T-cell (primary cell): Measurements from ENCODE around the gene SLF2. TPM values are rescaled to one million over a fixed set of nuclear protein-coding genes. Genes with fewer than 3 reads are reported as not detected.

ENCODE experiments used
- ATAC-seq, 4 experiments: fragments of 200-7000 bp in 3 of 4; fragments of 150-1000 bp in 1 of 4; cut with Tn5 transposase; replicated peaks in 1 of 4; 1 replicate in 3 of 4; 2 replicates in 1 of 4; pipeline ENCODE4 v1.10.0; 2021; ENCODE audit warnings: moderate library complexity in 3 of 4, mild to moderate bottlenecking in 2 of 4, moderate number of reproducible peaks in 1 of 4
- CTCF ChIA-PET, 2 donors: fragments of 300-600 bp; sonication (Branson Sonifier 250); formaldehyde crosslinking; loops; one replicate each; lab custom pipeline; 2022; ENCODE audit warnings: antibody characterized with exemption in 2 of 2; lab: Charles Lee
- POLR2A ChIA-PET, 2 donors: fragments of 300-600 bp; sonication (Branson Sonifier 250); formaldehyde crosslinking; loops; one replicate each; lab custom pipeline; 2022; ENCODE audit warnings: antibody characterized with exemption in 2 of 2; lab: Charles Lee
- DNase-seq, 35 experiments: peaks; one replicate each; pipeline versions ENCODE4 v3.0.0 to v3.0.0-alpha.2; 2013 to 2023
- H3K27ac ChIP-seq: one replicate; pipeline ENCODE4 v1.5.1; 2013; ENCODE audit warnings: low read length
- H3K27me3 ChIP-seq, 2 experiments: replicated peaks in 1 of 2; 1 replicate in 1 of 2; 2 replicates in 1 of 2; pipeline versions ENCODE4 v1.6.1 to v1.7.0; 2013; ENCODE audit warnings: low read length in 1 of 2, mixed read lengths in 1 of 2; ENCODE audit not compliant: control insufficient read depth in 2 of 2, insufficient read depth in 2 of 2; ENCODE audit errors: extremely low read depth in 1 of 2
- H3K36me3 ChIP-seq, 2 donors: 1 replicate in 1 of 2; 2 replicates in 1 of 2; pipeline versions ENCODE4 v1.6.1 to v1.7.0; 2013; ENCODE audit warnings: low read length in 1 of 2; ENCODE audit not compliant: control insufficient read depth in 2 of 2, insufficient read depth in 1 of 2; ENCODE audit errors: extremely low read depth in 1 of 2
- H3K4me1 ChIP-seq, 2 experiments: 1 replicate in 1 of 2; 2 replicates in 1 of 2; pipeline versions ENCODE4 v1.6.1 to v1.7.0; 2013; ENCODE audit warnings: low read length in 2 of 2, mixed read lengths in 1 of 2; ENCODE audit not compliant: insufficient read depth in 2 of 2, control insufficient read depth in 1 of 2; ENCODE audit errors: extremely low read depth in 1 of 2
- H3K4me3 ChIP-seq, 2 donors: 1 replicate in 1 of 2; 2 replicates in 1 of 2; pipeline versions ENCODE4 v1.5.1 to v1.7.0; 2013; ENCODE audit warnings: mild to moderate bottlenecking in 2 of 2, low read length in 1 of 2, moderate library complexity in 1 of 2; ENCODE audit not compliant: control insufficient read depth in 1 of 2; ENCODE audit errors: extremely low read depth in 1 of 2
- H3K9me3 ChIP-seq: 2 replicates; pipeline ENCODE4 v1.7.0; 2013
- H3K27ac Mint-ChIP-seq, 2 donors: one replicate each; pipeline ENCODE4 v1.8.0; 2020 to 2021; ENCODE audit warnings: mild to moderate bottlenecking in 2 of 2, mixed read lengths in 2 of 2
- H3K27me3 Mint-ChIP-seq, 2 donors: one replicate each; pipeline ENCODE4 v1.8.0; 2021 to 2022; ENCODE audit warnings: mixed read lengths in 2 of 2
- H3K36me3 Mint-ChIP-seq: one replicate; pipeline ENCODE4 v1.8.0; 2021; ENCODE audit warnings: mixed read lengths
- H3K4me1 Mint-ChIP-seq, 3 donors: one replicate each; pipeline ENCODE4 v1.8.0; 2020 to 2022; ENCODE audit warnings: mixed read lengths in 3 of 3, mild to moderate bottlenecking in 1 of 3
- H3K4me3 Mint-ChIP-seq, 3 donors: one replicate each; pipeline ENCODE4 v1.8.0; 2020 to 2022; ENCODE audit warnings: mild to moderate bottlenecking in 3 of 3, mixed read lengths in 3 of 3, moderate library complexity in 3 of 3
- H3K9me3 Mint-ChIP-seq, 3 donors: one replicate each; pipeline ENCODE4 v1.8.0; 2020 to 2022; ENCODE audit warnings: mixed read lengths in 3 of 3
- WGBS: methylation state at CpG from one replicate; pipeline ENCODE4 v1.1.5; 2013; ENCODE audit warnings: missing lambda C conversion rate; ENCODE audit not compliant: insufficient coverage; 5-methylcytosine and 5-hydroxymethylcytosine counted together
- total RNA-seq, 35 experiments: library from RNA in 6 of 35; stranded (reverse) in 6 of 35; fragments of 120-200 nt in 1 of 35; gene quantifications; one replicate each; pipeline versions ENCODE4 v1.2.1 to v1.2.4 and lab custom pipeline; 2013 to 2026

Gene SLF2
- total RNA-seq, 5 donors from 2014 or later (not counting 1 experiment from before 2014, with no cell fraction given) = 20.0 to 43.0 (median 31.3) TPM

- H3K4me3 Mint-ChIP-seq = no peak overlapping the region
- ChIA-PET POLR2A (no interaction called here), CTCF (no interaction called here)
- Histone ChIP-seq H3K36me3 (peaks cover 12 to 35% of the 10 kb centered on the region in 2 donors), H3K27me3 (no peaks in the 10 kb centered on the region), H3K4me3 (no peak overlapping the region), H3K4me1 (peaks cover 7 to 22% of the 10 kb centered on the region in 2 experiments), H3K9me3 (no peaks in the 10 kb centered on the region), H3K27ac (no peak overlapping the region)
- 95% methylated on average over 20 of the region's 24 CpGs for WGBS
- no peak overlapping the region for H3K27ac Mint-ChIP-seq
- H3K9me3 Mint-ChIP-seq = no peaks in the 10 kb centered on the region
- peaks cover 18 to 34% (median 29%) of the 10 kb centered on the region in 3 donors for H3K4me1 Mint-ChIP-seq
- ATAC-seq = no peak
- peak in 1 of 35 experiments; percentile 8 for DNase-seq
- H3K27me3 Mint-ChIP-seq = no peaks in the 10 kb centered on the region
- peaks cover 44% of the 10 kb centered on the region for H3K36me3 Mint-ChIP-seq
Measured at GRCh38 chr10:100982916-100983830, 70.4 kb downstream of the SLF2 start.

GRCh38 chr10:100983868-100984671 lies 71.3 kb downstream of the SLF2 start:
- no peak overlapping the region for H3K4me3 ChIP-seq
- no peaks in the 10 kb centered on the region for H3K9me3 ChIP-seq
- Mint-ChIP-seq H3K9me3 (no peaks in the 10 kb centered on the region), H3K4me1 (peaks cover 18 to 35% (median 31%) of the 10 kb centered on the region in 3 donors), H3K27me3 (no peaks in the 10 kb centered on the region), H3K27ac (no peak overlapping the region), H3K36me3 (peaks cover 42% of the 10 kb centered on the region), H3K4me3 (no peak overlapping the region)
- no peak overlapping the region for H3K27ac ChIP-seq
- ATAC-seq (no peak), DNase-seq (no peak)
- H3K4me1 ChIP-seq = peaks cover 7 to 31% of the 10 kb centered on the region in 2 experiments
- ChIA-PET POLR2A (no interaction called here), CTCF (interaction anchor here in 1 of 2 donors (1.5 kb wide), 1 partner anchor 30 kb away, joined by 5 read pairs; no protein-coding TSS in a partner anchor)
- H3K36me3 ChIP-seq = peaks cover 15 to 36% of the 10 kb centered on the region in 2 donors
- no peaks in the 10 kb centered on the region for H3K27me3 ChIP-seq
- WGBS = 94% methylated on average over 8 of the region's 13 CpGs

- ATAC-seq = no peak
- H3K4me3 Mint-ChIP-seq = no peak overlapping the region
- POLR2A ChIA-PET = no interaction called here
Measured at GRCh38 chr10:100984672-100985177, 72.0 kb downstream of the SLF2 start.

GRCh38 chr10:100985336-100985735 lies 72.6 kb downstream of the SLF2 start:
- Mint-ChIP-seq H3K27ac (no peak overlapping the region), H3K36me3 (peaks cover 40% of the 10 kb centered on the region), H3K27me3 (no peaks in the 10 kb centered on the region), H3K4me3 (peak overlapping the region; percentile 89 to 99 (median 93)), H3K4me1 (peaks cover 27 to 43% (median 38%) of the 10 kb centered on the region in 3 donors), H3K9me3 (no peaks in the 10 kb centered on the region)
- no peak overlapping the region for H3K27ac ChIP-seq
- H3K4me1 ChIP-seq = peaks cover 7 to 39% of the 10 kb centered on the region in 2 experiments
- no peak overlapping the region for H3K4me3 ChIP-seq
- H3K27me3 ChIP-seq = no peaks in the 10 kb centered on the region
- ChIA-PET CTCF (interaction anchor here in 1 of 2 donors (1.5 kb wide), 1 partner anchor 29 kb away, joined by 5 read pairs; no protein-coding TSS in a partner anchor), POLR2A (no interaction called here)
- H3K36me3 ChIP-seq = peaks cover 15 to 36% of the 10 kb centered on the region in 2 donors
- 80% methylated on average over 2 of the region's 5 CpGs for WGBS
- no peaks in the 10 kb centered on the region for H3K9me3 ChIP-seq
- no peak for ATAC-seq
- no peak for DNase-seq

More at GRCh38 chr10:100984672-100985177, 72.0 kb downstream of the SLF2 start:
- Histone ChIP-seq H3K4me3 (no peak overlapping the region), H3K9me3 (no peaks in the 10 kb centered on the region), H3K27ac (no peak overlapping the region), H3K36me3 (peaks cover 16 to 35% of the 10 kb centered on the region in 2 donors), H3K4me1 (peaks cover 7 to 38% of the 10 kb centered on the region in 2 experiments), H3K27me3 (no peaks in the 10 kb centered on the region)
- Mint-ChIP-seq H3K36me3 (peaks cover 41% of the 10 kb centered on the region), H3K27me3 (no peaks in the 10 kb centered on the region), H3K9me3 (no peaks in the 10 kb centered on the region), H3K4me1 (peaks cover 21 to 41% (median 36%) of the 10 kb centered on the region in 3 donors), H3K27ac (no peak overlapping the region)
- CTCF ChIA-PET = interaction anchor here in 1 of 2 donors (1.5 kb wide), 1 partner anchor 29 kb away, joined by 5 read pairs; no protein-coding TSS in a partner anchor
- 91% methylated on average over 1 of the region's 2 CpGs for WGBS
- DNase-seq = no peak

- no peaks in the 10 kb centered on the region for H3K27me3 ChIP-seq
- Mint-ChIP-seq H3K27ac (peak overlapping the region in 1 of 2 donors; percentile 96), H3K36me3 (peaks cover 46% of the 10 kb centered on the region), H3K9me3 (no peaks in the 10 kb centered on the region), H3K4me1 (peaks cover 38 to 50% (median 44%) of the 10 kb centered on the region in 3 donors), H3K27me3 (no peaks in the 10 kb centered on the region), H3K4me3 (peak overlapping the region; percentile 89 to 99 (median 93))
- no peaks in the 10 kb centered on the region for H3K9me3 ChIP-seq
- WGBS = 37% methylated on average over 17 of the region's 17 CpGs
- ChIA-PET CTCF (interaction anchor here (1.0 to 3.3 kb wide), 3 partner anchors 11 to 45 kb away, joined by 3 to 11 read pairs (median 3); partner anchors contain the start of genes PDZD7 (in 1 of the 2) and SFXN3 (in 1 of the 2)), POLR2A (interaction anchor here (0.5 to 0.6 kb wide), 2 partner anchors 708 to 809 kb away, joined by 4 to 5 read pairs; partner anchors contain the start of gene FBXW4 (in 1 of the 2))
- H3K4me1 ChIP-seq = peaks cover 7 to 39% of the 10 kb centered on the region in 2 experiments
- H3K27ac ChIP-seq = peak overlapping the region; percentile 20
- DNase-seq = no peak
- ATAC-seq = no peak
- peaks cover 12 to 37% of the 10 kb centered on the region in 2 donors for H3K36me3 ChIP-seq
- peak overlapping the region; percentile 91 to 92 for H3K4me3 ChIP-seq
Measured at GRCh38 chr10:100986623-100986951, 73.8 kb downstream of the SLF2 start.
